Neural progenitor cell (in vitro differentiated cells): ENCODE data around the gene RTL10. TPM values are rescaled to one million over a fixed set of nuclear protein-coding genes. Genes with fewer than 3 reads are reported as not detected.

ENCODE experiments used
- DNase-seq: peaks from one replicate; pipeline ENCODE4 v3.0.0-alpha.2; 2016; ENCODE audit warnings: low spot score
- H2AFZ ChIP-seq: fragments of 200-600 bp; sonication (generic); replicated peaks from 2 replicates; pipeline ENCODE4 v1.6.1; 2016; ENCODE audit warnings: antibody characterized with exemption
- H3F3A ChIP-seq: fragments of 200-600 bp; sonication (generic); 2 replicates; pipeline ENCODE4 v1.6.1; 2016; ENCODE audit warnings: antibody characterized with exemption, low read depth
- H3K27ac ChIP-seq: fragments of 200-600 bp; sonication (generic); 2 replicates; pipeline ENCODE4 v1.5.1; 2016; ENCODE audit warnings: mild to moderate bottlenecking
- H3K27me3 ChIP-seq: fragments of 200-600 bp; sonication (generic); 2 replicates; pipeline ENCODE4 v1.6.1; 2016; ENCODE audit warnings: mild to moderate bottlenecking, moderate library complexity
- H3K36me3 ChIP-seq: fragments of 200-600 bp; sonication (generic); 2 replicates; pipeline ENCODE4 v1.5.1; 2016
- H3K4me1 ChIP-seq: fragments of 200-600 bp; sonication (generic); 2 replicates; pipeline ENCODE4 v1.6.1; 2016; ENCODE audit warnings: mixed run types
- H3K4me2 ChIP-seq: fragments of 200-600 bp; sonication (generic); 2 replicates; pipeline ENCODE4 v1.6.1; 2016
- H3K4me3 ChIP-seq: fragments of 200-600 bp; sonication (generic); 2 replicates; pipeline ENCODE4 v1.5.1; 2016
- H3K79me2 ChIP-seq: fragments of 200-600 bp; sonication (generic); 2 replicates; pipeline ENCODE4 v1.6.1; 2016; ENCODE audit warnings: low read depth
- H3K9ac ChIP-seq: fragments of 200-600 bp; sonication (generic); 2 replicates; pipeline ENCODE4 v1.6.1; 2016
- H3K9me3 ChIP-seq: fragments of 200-600 bp; sonication (generic); 2 replicates; pipeline ENCODE4 v1.5.1; 2016; ENCODE audit warnings: low read depth
- H4K20me1 ChIP-seq: fragments of 200-600 bp; sonication (generic); 2 replicates; pipeline ENCODE4 v1.6.1; 2016; ENCODE audit warnings: low read depth
- H3K27ac Mint-ChIP-seq: 3 replicates; pipeline ENCODE4 v1.8.0; 2021; ENCODE audit warnings: mixed read lengths
- H3K27me3 Mint-ChIP-seq: 2 replicates; pipeline ENCODE4 v1.8.0; 2022; ENCODE audit warnings: low read depth, mild to moderate bottlenecking, inconsistent platforms, moderate library complexity, mixed read lengths; ENCODE audit not compliant: insufficient read depth
- H3K36me3 Mint-ChIP-seq: 3 replicates; pipeline ENCODE4 v1.8.0; 2021; ENCODE audit warnings: mixed read lengths
- H3K4me1 Mint-ChIP-seq: 3 replicates; pipeline ENCODE4 v1.8.0; 2021; ENCODE audit warnings: mixed read lengths
- H3K4me3 Mint-ChIP-seq: 3 replicates; pipeline ENCODE4 v1.8.0; 2021; ENCODE audit warnings: mild to moderate bottlenecking, moderate library complexity, mixed read lengths
- H3K9me3 Mint-ChIP-seq: 3 replicates; pipeline ENCODE4 v1.8.0; 2020; ENCODE audit warnings: mixed read lengths
- EZH2 ChIP-seq: fragments of 200-600 bp; sonication (generic); IDR thresholded peaks from 2 replicates; pipeline ENCODE4 v1.6.1; 2017; ENCODE audit warnings: antibody characterized with exemption, mild to moderate bottlenecking, moderate library complexity
- EZH2phosphoT487 ChIP-seq: fragments of 200-600 bp; sonication (generic); IDR thresholded peaks from 2 replicates; pipeline ENCODE4 v1.6.1; 2017; ENCODE audit warnings: antibody characterized with exemption
- total RNA-seq: library from RNA; depleted of rRNA; stranded (reverse); fragments of >200 nt; gene quantifications from 2 replicates; pipeline ENCODE4 v1.2.3, GENCODE V29; 2015; ENCODE audit warnings: low replicate concordance
- TF ChIP-seq, protein P1 (sequence below): fragments of 200-600 bp; sonication (generic); IDR thresholded peaks from 2 replicates; pipeline ENCODE4 v1.5.1; 2017; ENCODE audit warnings: antibody characterized with exemption, mild to moderate bottlenecking

Gene RTL10
- total RNA-seq, 1 donor from 2014 or later, result 7.3 TPM

GRCh38 chr22:19827341-19828034 lies 27.2 kb downstream of the RTL10 start:
- H2AFZ ChIP-seq, result no peak overlapping the region

GRCh38 chr22:19826619-19826950 lies 28.1 kb downstream of the RTL10 start:
- H3K4me3 Mint-ChIP-seq, result no peak overlapping the region
- Histone ChIP-seq H3K79me2 (no peaks in the 10 kb centered on the region), H3F3A (no peaks in the 10 kb centered on the region), H3K9ac (no peak overlapping the region), H3K4me2 (no peak overlapping the region), H3K4me1 (no peaks in the 10 kb centered on the region), H4K20me1 (no peaks in the 10 kb centered on the region), H3K36me3 (no peaks in the 10 kb centered on the region), H3K9me3 (no peaks in the 10 kb centered on the region), H2AFZ (no peak overlapping the region), H3K27me3 (no peaks in the 10 kb centered on the region), H3K4me3 (no peak overlapping the region), H3K27ac (no peak overlapping the region)
- no peak for TF ChIP-seq EZH2phosphoT487
- no peak for TF ChIP-seq EZH2
- TF ChIP-seq, protein P1, sequence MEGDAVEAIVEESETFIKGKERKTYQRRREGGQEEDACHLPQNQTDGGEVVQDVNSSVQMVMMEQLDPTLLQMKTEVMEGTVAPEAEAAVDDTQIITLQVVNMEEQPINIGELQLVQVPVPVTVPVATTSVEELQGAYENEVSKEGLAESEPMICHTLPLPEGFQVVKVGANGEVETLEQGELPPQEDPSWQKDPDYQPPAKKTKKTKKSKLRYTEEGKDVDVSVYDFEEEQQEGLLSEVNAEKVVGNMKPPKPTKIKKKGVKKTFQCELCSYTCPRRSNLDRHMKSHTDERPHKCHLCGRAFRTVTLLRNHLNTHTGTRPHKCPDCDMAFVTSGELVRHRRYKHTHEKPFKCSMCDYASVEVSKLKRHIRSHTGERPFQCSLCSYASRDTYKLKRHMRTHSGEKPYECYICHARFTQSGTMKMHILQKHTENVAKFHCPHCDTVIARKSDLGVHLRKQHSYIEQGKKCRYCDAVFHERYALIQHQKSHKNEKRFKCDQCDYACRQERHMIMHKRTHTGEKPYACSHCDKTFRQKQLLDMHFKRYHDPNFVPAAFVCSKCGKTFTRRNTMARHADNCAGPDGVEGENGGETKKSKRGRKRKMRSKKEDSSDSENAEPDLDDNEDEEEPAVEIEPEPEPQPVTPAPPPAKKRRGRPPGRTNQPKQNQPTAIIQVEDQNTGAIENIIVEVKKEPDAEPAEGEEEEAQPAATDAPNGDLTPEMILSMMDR, result no peak
- no peak overlapping the region for H3K27ac Mint-ChIP-seq
- H3K4me1 Mint-ChIP-seq, result peaks cover 3% of the 10 kb centered on the region
- H3K9me3 Mint-ChIP-seq, result no peaks in the 10 kb centered on the region
- no peak for DNase-seq
- H3K27me3 Mint-ChIP-seq, result peaks cover 2% of the 10 kb centered on the region
- H3K36me3 Mint-ChIP-seq, result peaks cover 2% of the 10 kb centered on the region

More at GRCh38 chr22:19827341-19828034, 27.2 kb downstream of the RTL10 start:
- TF ChIP-seq EZH2, result no peak
- TF ChIP-seq, protein P1, result no peak
- no peak for TF ChIP-seq EZH2phosphoT487
- Histone ChIP-seq H3K4me1 (no peaks in the 10 kb centered on the region), H3K27ac (no peak overlapping the region), H3F3A (no peaks in the 10 kb centered on the region), H3K79me2 (no peaks in the 10 kb centered on the region), H3K36me3 (no peaks in the 10 kb centered on the region), H4K20me1 (no peaks in the 10 kb centered on the region), H3K27me3 (no peaks in the 10 kb centered on the region), H3K4me2 (no peak overlapping the region), H3K4me3 (no peak overlapping the region), H3K9ac (no peak overlapping the region), H3K9me3 (no peaks in the 10 kb centered on the region)
- Mint-ChIP-seq H3K27me3 (peaks cover 2% of the 10 kb centered on the region), H3K36me3 (peaks cover 2% of the 10 kb centered on the region), H3K4me3 (no peak overlapping the region), H3K27ac (no peak overlapping the region), H3K4me1 (peaks cover 3% of the 10 kb centered on the region), H3K9me3 (no peaks in the 10 kb centered on the region)
- no peak for DNase-seq

GRCh38 chr22:19825904-19826618 lies 28.6 kb downstream of the RTL10 start:
- no peaks in the 10 kb centered on the region for H3K4me1 ChIP-seq

More at GRCh38 chr22:19825904-19826618, 28.6 kb downstream of the RTL10 start:
- DNase-seq, result no peak
- Mint-ChIP-seq H3K27me3 (peaks cover 2% of the 10 kb centered on the region), H3K4me3 (no peak overlapping the region), H3K4me1 (peaks cover 3% of the 10 kb centered on the region), H3K27ac (no peak overlapping the region), H3K36me3 (peaks cover 2% of the 10 kb centered on the region), H3K9me3 (no peaks in the 10 kb centered on the region)
- no peak overlapping the region for H3K9ac ChIP-seq
- no peaks in the 10 kb centered on the region for H3F3A ChIP-seq
- no peaks in the 10 kb centered on the region for H3K9me3 ChIP-seq
- H3K79me2 ChIP-seq, result no peaks in the 10 kb centered on the region
- no peak overlapping the region for H3K4me2 ChIP-seq
- no peak for TF ChIP-seq EZH2
- TF ChIP-seq, protein P1, result no peak
- no peak for TF ChIP-seq EZH2phosphoT487
- no peaks in the 10 kb centered on the region for H4K20me1 ChIP-seq
- no peak overlapping the region for H3K4me3 ChIP-seq
- H3K36me3 ChIP-seq, result no peaks in the 10 kb centered on the region
- H3K27me3 ChIP-seq, result no peaks in the 10 kb centered on the region
- H3K27ac ChIP-seq, result no peak overlapping the region
- H2AFZ ChIP-seq, result no peak overlapping the region
